ENCODE results near the gene CXCL9. TPM values are rescaled to one million over a fixed set of nuclear protein-coding genes. Genes with fewer than 3 reads are reported as not detected.
"Not testable (repeated sequence)": the region's sequence is repeated elsewhere in the genome, so short reads cannot be mapped to it uniquely, and the experiment has no call there.

Gene CXCL9
- total RNA-seq, 4 donors from 2014 or later, result 0.14 to 0.21 TPM; not detected in 2

- H3K4me3 ChIP-seq; H3K9me3 ChIP-seq; H3K36me3 ChIP-seq; DNase-seq; H3K27ac ChIP-seq; intact Hi-C loops (cut with DNase I; ENCODE audit: low total_unique reads); H3K27me3 ChIP-seq; H3K4me1 ChIP-seq: not testable (repeated sequence)
Observed at GRCh38 chr4:76042241-76042998, 35.1 kb upstream of the CXCL9 start.

- no peak for DNase-seq
- no peak for TF ChIP-seq CTCF (IDR thresholded peaks at IDR 0.05)
- TF ChIP-seq POLR2A (IDR thresholded peaks at IDR 0.05), result no peak
- Histone ChIP-seq H3K36me3 (no peaks in the 10 kb centered on the region), H3K4me1 (no peaks in the 10 kb centered on the region), H3K27ac (no peak overlapping the region), H3K4me3 (no peak overlapping the region), H3K27me3 (no peaks in the 10 kb centered on the region), H3K9me3 (no peaks in the 10 kb centered on the region)
- intact Hi-C loops (cut with DNase I; ENCODE audit: low total_unique reads), result no loop called here
Observed at GRCh38 chr4:76036855-76037254, 29.5 kb upstream of the CXCL9 start.

- no peak for DNase-seq
- Histone ChIP-seq H3K27me3 (no peaks in the 10 kb centered on the region), H3K4me3 (no peak within 1 kb of the TSS), H3K27ac (no peak within 1 kb of the TSS), H3K36me3 (no peaks in the 10 kb centered on the region), H3K4me1 (no peaks in the 10 kb centered on the region), H3K9me3 (no peaks in the 10 kb centered on the region)
- TF ChIP-seq CTCF (IDR thresholded peaks at IDR 0.05) (no peak), POLR2A (IDR thresholded peaks at IDR 0.05) (no peak)
- intact Hi-C loops (cut with DNase I; ENCODE audit: low total_unique reads), result no loop called here
Observed at GRCh38 chr4:76035799-76036380, 28.6 kb upstream of the CXCL9 start, which contains the start of gene CXCL11. Gene CXCL11, minus strand, starts transcription at chr4:76036070. Its CDS starts 83 bp downstream, at chr4:76035987.

GRCh38 chr4:76035141-76035540 lies 27.8 kb upstream of the CXCL9 start:
- no peaks in the 10 kb centered on the region for H3K4me1 ChIP-seq
- DNase-seq, result no peak
- intact Hi-C loops (cut with DNase I; ENCODE audit: low total_unique reads), result no loop called here
- H3K27me3 ChIP-seq, result no peaks in the 10 kb centered on the region
- H3K4me3 ChIP-seq, result no peak overlapping the region
- H3K27ac ChIP-seq, result no peak overlapping the region
- H3K36me3 ChIP-seq, result no peaks in the 10 kb centered on the region
- no peak for TF ChIP-seq POLR2A (IDR thresholded peaks at IDR 0.05)
- no peak for TF ChIP-seq CTCF (IDR thresholded peaks at IDR 0.05)
- no peaks in the 10 kb centered on the region for H3K9me3 ChIP-seq

GRCh38 chr4:76029300-76029699 lies 22.0 kb upstream of the CXCL9 start:
- no peak for DNase-seq
- H3K4me3 ChIP-seq, result no peak overlapping the region
- H3K4me1 ChIP-seq, result no peaks in the 10 kb centered on the region
- H3K36me3 ChIP-seq, result no peaks in the 10 kb centered on the region
- no peak for TF ChIP-seq CTCF (IDR thresholded peaks at IDR 0.05)
- no peak for TF ChIP-seq POLR2A (IDR thresholded peaks at IDR 0.05)
- H3K27ac ChIP-seq, result no peak overlapping the region
- intact Hi-C loops (cut with DNase I; ENCODE audit: low total_unique reads), result no loop called here
- no peaks in the 10 kb centered on the region for H3K9me3 ChIP-seq
- H3K27me3 ChIP-seq, result no peaks in the 10 kb centered on the region

Measured in uterus (tissue), 4 donors.